ENCODE results near the gene MTUS2. TPM values are rescaled to one million over a fixed set of nuclear protein-coding genes. Genes with fewer than 3 reads are reported as not detected.
"Not testable (repeated sequence)": the region's sequence is repeated elsewhere in the genome, so short reads cannot be mapped to it uniquely, and the experiment has no call there.

Gene MTUS2
- total and polyA plus RNA-seq, 10 of the 15 experiments (the other 5 are each of a cell fraction or from before 2014, with no cell fraction given), result under 0.01 to 0.05 (median 0.02) TPM; not detected in 6

GRCh38 chr13:29196409-29197074, 376.4 kb downstream of the MTUS2 start (continued):
- 0 out of 2 replicates have a peak, but pooled peaks have one; percentile 26 for TF ChIP-seq CREB1 (IDR thresholded peaks at IDR 0.05; ENCODE audit: low read depth)
- TF ChIP-seq BMI1 (IDR thresholded peaks at IDR 0.05; ENCODE audit: borderline replicate concordance), result no peak
- no peak for TF ChIP-seq ZNF622 (IDR thresholded peaks at IDR 0.05)
- no peak for TF ChIP-seq MLLT1 (IDR thresholded peaks at IDR 0.05)
- TF ChIP-seq RUNX3 (IDR thresholded peaks at IDR 0.05; ENCODE audit: low read length), result peak; percentile 73
- no peak for TF ChIP-seq PRDM15 (CRISPR knock-in tag; IDR thresholded peaks at IDR 0.05)
- TF ChIP-seq CREM (IDR thresholded peaks at IDR 0.05; ENCODE audit: low read depth), result no peak
- TF ChIP-seq SPI1 (IDR thresholded peaks at IDR 0.05; ENCODE audit: borderline replicate concordance, insufficient read depth, low read depth, low read length), result peak; percentile 83
- peak; percentile 89 for TF ChIP-seq NFIC (IDR thresholded peaks at IDR 0.05; ENCODE audit: low read depth, low read length)

- WGBS (ENCODE audit: insufficient coverage, insufficient replicate concordance, low lambda C conversion rate, missing lambda C conversion rate), result 28% methylated on average over 6 of the region's 6 CpGs
- SMC1A ChIA-PET (ENCODE audit: uncharacterized antibody, unreplicated experiment); H3K4me1 ChIP-seq (ENCODE audit: control insufficient read depth, insufficient read depth, low read length); H3K9ac ChIP-seq (ENCODE audit: control insufficient read depth, insufficient read depth, low read length); H3K4me3 ChIP-seq; H3K36me3 ChIP-seq (ENCODE audit: control insufficient read depth in 2 of 2, insufficient read depth in 2 of 2, low read length in 1 of 2); ATAC-seq; POLR2A ChIA-PET; DNase-seq (ENCODE audit: low read depth, low spot score); BruUV-seq (replicated peaks); H3K4me2 ChIP-seq (ENCODE audit: control insufficient read depth, insufficient read depth); FAIRE-seq; H2AFZ ChIP-seq (ENCODE audit: control insufficient read depth, low read depth, low read length); H3K27ac ChIP-seq (ENCODE audit: control insufficient read depth, insufficient read depth); H3K9me3 ChIP-seq (replicated peaks; ENCODE audit: control insufficient read depth, insufficient read depth, low read length); RAD21 ChIA-PET (ENCODE audit: unreplicated experiment); in situ Hi-C loops (cut with MboI); intact Hi-C loops (cut with micrococcal nuclease; ENCODE audit: unreplicated experiment); H3K27me3 ChIP-seq (replicated peaks in 1 of 2; ENCODE audit: control insufficient read depth in 2 of 2, insufficient read depth in 2 of 2, low read length in 1 of 2); H4K20me1 ChIP-seq (ENCODE audit: control insufficient read depth, insufficient read depth); CTCF ChIA-PET; H3K79me2 ChIP-seq (ENCODE audit: control insufficient read depth, insufficient read depth, low read length): not testable (repeated sequence)
Observed at GRCh38 chr13:29202753-29203152, 382.6 kb downstream of the MTUS2 start.
